ENCODE results near the gene ABHD16B.

Gene ABHD16B

DNA sequence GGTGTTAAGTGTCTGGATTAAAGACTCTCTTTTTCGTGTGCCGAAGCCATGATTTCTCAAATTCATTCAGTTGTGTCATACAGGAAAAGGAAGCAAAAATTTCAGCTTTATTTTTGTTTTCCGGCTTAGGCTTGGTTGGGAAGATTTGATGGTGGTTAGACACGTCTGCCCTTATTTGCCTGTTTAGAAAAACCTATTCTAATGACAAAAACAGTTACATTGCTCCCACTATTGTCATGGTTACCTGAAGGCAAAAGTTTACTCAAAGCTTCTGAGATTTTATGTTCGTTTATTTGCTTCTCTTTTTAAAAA lies 34.6 kb downstream of the ABHD16B start:
- H3K4me3 ChIP-seq (ENCODE audit: low read depth, low read length) = peak overlapping the region; percentile 60
- TF ChIP-seq, protein P1, sequence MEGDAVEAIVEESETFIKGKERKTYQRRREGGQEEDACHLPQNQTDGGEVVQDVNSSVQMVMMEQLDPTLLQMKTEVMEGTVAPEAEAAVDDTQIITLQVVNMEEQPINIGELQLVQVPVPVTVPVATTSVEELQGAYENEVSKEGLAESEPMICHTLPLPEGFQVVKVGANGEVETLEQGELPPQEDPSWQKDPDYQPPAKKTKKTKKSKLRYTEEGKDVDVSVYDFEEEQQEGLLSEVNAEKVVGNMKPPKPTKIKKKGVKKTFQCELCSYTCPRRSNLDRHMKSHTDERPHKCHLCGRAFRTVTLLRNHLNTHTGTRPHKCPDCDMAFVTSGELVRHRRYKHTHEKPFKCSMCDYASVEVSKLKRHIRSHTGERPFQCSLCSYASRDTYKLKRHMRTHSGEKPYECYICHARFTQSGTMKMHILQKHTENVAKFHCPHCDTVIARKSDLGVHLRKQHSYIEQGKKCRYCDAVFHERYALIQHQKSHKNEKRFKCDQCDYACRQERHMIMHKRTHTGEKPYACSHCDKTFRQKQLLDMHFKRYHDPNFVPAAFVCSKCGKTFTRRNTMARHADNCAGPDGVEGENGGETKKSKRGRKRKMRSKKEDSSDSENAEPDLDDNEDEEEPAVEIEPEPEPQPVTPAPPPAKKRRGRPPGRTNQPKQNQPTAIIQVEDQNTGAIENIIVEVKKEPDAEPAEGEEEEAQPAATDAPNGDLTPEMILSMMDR (IDR thresholded peaks at IDR 0.05; ENCODE audit: low read depth, low read length) = no peak

DNA sequence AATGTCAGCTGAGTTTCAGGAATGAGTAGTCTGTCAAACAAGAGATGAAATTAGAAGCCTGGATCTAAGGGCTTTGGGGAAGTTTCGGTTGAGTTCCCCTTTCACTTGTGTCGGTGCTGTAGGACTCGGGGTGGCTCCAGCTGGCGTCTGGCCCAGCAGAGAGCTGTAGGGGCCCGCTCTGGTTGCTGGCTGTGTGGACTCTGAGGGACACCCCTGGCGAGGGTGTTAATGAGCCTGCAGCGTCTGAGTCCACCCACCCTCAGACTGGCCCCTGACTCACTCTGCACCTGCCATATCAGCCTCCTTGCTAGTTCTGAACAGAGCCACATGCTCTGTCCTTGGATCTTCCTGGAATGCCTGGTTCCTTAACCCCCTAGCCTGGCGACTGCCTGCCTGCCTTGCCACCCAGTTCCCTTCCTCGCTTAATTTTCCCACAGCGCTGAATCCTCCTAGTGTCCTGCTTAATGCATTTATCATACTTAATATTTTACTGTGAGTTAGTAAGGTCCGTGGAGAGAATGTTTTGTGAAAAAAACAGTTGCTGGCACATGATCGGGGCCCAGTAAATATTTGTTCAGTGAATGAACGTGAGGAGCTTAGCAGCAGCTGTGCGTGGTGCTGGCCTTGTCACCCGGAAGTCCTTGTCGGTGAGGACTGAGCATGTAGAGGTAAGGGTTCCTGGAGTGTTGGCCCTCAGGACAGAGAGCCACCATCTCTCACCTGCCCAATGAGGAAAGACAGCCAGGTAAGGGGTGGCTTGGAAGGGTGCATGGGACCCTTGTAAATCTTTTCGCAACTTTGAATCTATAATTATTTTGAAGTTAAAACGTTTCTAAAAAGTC lies 35.2 kb downstream of the ABHD16B start:
- peak overlapping the region; percentile 60 for H3K4me3 ChIP-seq (ENCODE audit: low read depth, low read length)
- TF ChIP-seq, protein P1 (IDR thresholded peaks at IDR 0.05; ENCODE audit: low read depth, low read length) = no peak

DNA sequence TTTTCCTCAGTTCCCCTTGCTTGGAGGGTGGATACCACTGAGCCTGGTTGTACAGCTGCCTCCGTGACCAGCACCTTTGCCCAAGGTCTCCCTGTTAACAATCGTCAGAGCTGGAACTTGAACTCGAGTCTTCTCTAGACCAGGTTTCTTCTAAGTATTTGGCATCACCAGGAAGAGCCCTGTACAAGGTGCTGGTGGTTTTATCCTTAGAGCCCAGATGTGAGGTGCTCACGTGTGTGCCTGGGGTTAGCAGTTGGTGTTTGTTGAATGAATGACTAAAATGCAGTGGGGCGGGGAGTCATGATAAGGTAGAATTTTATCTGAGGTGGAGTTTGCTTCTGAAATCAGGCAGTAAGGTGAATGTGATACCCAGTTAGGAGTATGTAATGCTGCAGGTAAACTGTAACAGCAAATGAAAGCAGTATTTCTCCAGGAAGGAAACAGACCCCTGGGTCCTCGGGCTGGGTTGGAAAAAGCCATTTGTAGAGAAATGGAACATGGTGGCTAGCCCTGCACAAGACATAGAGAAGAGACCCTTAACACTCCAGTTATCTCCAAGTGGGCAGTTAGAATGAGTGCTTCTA lies 36.8 kb downstream of the ABHD16B start:
- TF ChIP-seq, protein P1 (IDR thresholded peaks at IDR 0.05; ENCODE audit: low read depth, low read length) = no peak
- no peak overlapping the region for H3K4me3 ChIP-seq (ENCODE audit: low read depth, low read length)

DNA sequence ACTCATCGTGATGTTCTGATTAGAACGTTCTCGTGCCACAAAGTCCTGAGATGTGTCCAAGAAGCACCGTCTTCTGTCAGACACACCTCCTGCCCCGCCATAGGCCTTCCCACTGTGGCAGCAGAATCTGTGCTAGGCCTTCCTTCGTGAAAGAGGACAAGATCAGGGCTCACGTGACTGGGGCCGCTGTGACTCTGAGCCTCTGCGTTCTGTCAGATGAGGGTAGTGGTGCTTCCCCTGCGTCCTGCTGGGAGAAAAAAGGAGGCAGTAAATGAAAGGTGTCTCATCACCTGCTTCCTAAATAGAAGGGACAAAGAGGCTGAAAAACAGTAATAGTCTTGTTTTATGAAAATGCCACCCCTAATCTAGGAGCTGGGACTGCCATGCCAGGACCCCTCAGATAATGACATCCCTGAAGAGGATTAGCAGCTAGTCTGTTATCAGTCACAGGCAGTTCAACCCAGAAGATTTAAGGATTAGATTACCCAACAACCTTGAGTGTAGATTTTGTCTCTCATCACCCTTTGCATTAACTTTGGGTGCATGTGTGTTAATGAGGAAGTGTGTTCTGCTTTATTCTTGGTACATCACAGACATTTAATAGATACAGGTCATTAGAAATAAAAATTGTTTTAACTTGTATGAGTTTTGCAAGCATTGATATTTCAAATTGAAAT lies 37.7 kb downstream of the ABHD16B start:
- TF ChIP-seq, protein P1 (IDR thresholded peaks at IDR 0.05; ENCODE audit: low read depth, low read length) = no peak
- no peak overlapping the region for H3K4me3 ChIP-seq (ENCODE audit: low read depth, low read length)

DNA sequence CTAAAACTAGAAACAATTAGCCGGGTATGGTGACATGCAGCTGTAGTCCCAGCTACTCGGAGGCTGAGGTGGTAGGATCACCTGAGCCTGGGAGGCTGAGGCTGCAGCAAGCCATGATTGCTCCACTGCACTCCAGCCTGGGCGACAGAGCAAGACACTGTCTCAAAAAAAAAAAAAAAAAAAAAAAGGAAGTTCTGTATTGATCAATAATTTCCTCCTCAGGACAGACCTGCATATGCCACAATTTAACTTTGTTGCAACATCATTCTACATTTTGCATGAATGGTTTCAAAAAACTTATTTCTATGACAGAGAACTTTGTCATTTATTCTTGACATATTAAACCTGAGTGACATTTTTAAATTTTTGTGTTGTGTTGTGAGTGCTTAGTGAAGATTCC lies 39.1 kb downstream of the ABHD16B start:
- TF ChIP-seq, protein P1 (IDR thresholded peaks at IDR 0.05; ENCODE audit: low read depth, low read length) = no peak
- H3K4me3 ChIP-seq (ENCODE audit: low read depth, low read length) = no peak overlapping the region

DNA sequence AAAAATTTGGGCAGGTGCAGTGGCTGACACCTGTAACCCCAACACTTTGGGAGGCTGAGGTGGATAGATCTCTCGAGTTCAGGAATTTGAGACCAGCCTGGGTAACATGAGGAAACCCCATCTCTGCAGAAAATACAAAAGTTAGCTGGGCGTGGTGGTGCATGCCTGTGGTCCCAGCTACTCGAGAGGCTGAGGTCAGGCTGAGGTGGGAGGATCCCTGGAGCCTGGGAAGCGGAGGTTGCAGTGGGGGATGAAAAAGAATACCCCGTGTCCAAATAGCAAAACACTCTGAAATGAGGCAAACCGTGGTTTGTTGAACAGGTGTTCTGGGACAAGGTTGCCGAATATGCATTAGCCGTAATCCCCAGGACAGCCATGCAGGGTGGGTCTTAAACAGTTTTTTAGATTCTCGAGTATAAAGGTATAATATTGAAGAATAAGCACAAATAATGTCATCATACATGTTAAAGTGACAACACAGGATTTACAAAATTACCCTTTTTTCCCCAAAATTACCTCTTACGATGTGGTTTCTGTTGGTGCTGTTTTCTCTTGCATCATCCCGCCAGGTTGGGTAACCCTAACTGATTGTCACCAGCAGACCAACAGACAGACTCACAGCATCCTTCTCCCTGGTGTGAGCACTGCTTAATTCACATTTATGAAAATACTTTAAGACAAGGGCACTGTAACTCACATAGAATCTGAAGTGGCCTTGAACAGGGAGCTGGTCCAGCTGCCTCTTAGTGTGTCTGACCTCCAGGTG lies 42.7 kb downstream of the ABHD16B start:
- no peak overlapping the region for H3K4me3 ChIP-seq (ENCODE audit: low read depth, low read length)
- TF ChIP-seq, protein P1 (IDR thresholded peaks at IDR 0.05; ENCODE audit: low read depth, low read length) = no peak

All from WI38 (cell line).